Measurements from ENCODE around the gene CCDC71L.
A peak's percentile ranks its signal among the peaks of the same experiment; 100 is the strongest.
"Not testable (repeated sequence)": the region's sequence is repeated elsewhere in the genome, so short reads cannot be mapped to it uniquely, and the experiment has no call there.

Gene CCDC71L

DNA sequence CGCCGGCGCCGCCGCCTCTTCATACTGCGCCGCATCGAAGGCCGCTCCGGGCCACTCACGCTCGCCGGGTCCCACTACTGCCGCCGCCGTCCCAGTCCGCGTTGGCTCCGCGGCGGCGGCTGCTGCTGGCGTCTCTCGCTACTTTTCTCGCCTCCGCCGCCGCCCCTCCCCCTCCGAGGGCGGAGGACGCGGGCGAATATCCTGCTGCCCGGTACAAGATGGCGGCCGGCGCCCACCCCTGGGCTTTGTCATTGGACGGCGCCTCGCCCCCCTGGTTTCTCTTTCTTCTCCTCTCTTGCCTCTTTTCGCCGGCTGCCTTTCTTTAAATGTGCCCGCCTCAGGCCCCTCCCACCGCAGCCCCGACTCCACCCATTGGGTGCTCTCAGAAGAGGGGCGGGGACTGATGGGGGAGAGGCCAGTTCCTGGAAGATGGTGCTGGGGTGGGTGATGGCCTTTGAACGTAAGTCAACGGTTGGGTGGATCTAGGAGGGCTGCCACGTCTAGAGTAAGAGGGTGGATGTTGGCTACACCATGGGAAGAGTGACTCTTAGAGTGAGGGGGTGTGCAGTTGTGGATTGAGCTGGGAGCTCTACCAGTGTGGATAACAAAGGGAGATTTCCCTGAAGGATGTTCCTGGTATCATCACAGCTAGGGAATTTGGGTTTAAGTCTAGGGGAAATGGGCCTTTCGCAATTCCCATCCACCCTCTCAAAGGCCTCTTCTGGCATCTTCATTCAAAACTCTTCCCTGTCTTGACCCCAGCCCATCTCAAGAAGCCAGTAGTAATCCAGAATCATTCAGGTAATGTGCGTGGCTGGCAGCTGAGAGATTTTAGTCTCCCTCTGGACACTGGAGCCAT lies at the start of gene CCDC71L:
Gene CCDC71L (minus strand): TSS at position 297 of the 859 bp plus-strand sequence. CDS start 262 bp downstream, at position 35.
- peak within 1 kb of the TSS; percentile 86 for H3K27ac Mint-ChIP-seq
- peaks cover 18% of the 10 kb centered on the region for H3K4me1 Mint-ChIP-seq
- H3K27me3 Mint-ChIP-seq (ENCODE audit: low read depth, poor library complexity), result no peaks in the 10 kb centered on the region
- peak within 1 kb of the TSS; percentile 90 for H3K4me3 Mint-ChIP-seq
- peak; percentile 93 for DNase-seq
- TF ChIP-seq, protein P1, sequence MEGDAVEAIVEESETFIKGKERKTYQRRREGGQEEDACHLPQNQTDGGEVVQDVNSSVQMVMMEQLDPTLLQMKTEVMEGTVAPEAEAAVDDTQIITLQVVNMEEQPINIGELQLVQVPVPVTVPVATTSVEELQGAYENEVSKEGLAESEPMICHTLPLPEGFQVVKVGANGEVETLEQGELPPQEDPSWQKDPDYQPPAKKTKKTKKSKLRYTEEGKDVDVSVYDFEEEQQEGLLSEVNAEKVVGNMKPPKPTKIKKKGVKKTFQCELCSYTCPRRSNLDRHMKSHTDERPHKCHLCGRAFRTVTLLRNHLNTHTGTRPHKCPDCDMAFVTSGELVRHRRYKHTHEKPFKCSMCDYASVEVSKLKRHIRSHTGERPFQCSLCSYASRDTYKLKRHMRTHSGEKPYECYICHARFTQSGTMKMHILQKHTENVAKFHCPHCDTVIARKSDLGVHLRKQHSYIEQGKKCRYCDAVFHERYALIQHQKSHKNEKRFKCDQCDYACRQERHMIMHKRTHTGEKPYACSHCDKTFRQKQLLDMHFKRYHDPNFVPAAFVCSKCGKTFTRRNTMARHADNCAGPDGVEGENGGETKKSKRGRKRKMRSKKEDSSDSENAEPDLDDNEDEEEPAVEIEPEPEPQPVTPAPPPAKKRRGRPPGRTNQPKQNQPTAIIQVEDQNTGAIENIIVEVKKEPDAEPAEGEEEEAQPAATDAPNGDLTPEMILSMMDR (IDR thresholded peaks at IDR 0.05), result no peak
- peaks cover 5% of the 10 kb centered on the region for H3K9me3 Mint-ChIP-seq
- no peaks in the 10 kb centered on the region for H3K36me3 Mint-ChIP-seq (ENCODE audit: low read depth)

DNA sequence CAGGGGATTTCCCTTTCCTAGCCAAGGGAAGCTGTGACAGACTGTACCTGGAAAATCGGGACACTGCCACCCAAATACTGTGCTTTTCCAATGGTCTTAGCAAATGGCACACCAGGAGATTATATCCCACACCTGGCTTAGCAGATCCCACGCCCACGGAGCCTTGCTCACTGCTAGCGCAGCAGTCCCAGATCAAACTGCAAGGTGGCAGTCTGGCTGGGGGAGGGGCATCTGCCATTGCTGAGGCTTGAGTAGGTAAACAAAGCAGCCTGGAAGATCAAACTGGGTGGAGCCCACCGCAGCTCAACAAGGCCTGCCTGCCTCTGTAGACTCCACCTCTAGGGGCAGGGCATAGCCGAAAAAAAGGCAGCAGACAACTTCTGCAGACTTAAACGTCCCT lies 48.6 kb upstream of the CCDC71L start:
- not testable (repeated sequence) for DNase-seq

DNA sequence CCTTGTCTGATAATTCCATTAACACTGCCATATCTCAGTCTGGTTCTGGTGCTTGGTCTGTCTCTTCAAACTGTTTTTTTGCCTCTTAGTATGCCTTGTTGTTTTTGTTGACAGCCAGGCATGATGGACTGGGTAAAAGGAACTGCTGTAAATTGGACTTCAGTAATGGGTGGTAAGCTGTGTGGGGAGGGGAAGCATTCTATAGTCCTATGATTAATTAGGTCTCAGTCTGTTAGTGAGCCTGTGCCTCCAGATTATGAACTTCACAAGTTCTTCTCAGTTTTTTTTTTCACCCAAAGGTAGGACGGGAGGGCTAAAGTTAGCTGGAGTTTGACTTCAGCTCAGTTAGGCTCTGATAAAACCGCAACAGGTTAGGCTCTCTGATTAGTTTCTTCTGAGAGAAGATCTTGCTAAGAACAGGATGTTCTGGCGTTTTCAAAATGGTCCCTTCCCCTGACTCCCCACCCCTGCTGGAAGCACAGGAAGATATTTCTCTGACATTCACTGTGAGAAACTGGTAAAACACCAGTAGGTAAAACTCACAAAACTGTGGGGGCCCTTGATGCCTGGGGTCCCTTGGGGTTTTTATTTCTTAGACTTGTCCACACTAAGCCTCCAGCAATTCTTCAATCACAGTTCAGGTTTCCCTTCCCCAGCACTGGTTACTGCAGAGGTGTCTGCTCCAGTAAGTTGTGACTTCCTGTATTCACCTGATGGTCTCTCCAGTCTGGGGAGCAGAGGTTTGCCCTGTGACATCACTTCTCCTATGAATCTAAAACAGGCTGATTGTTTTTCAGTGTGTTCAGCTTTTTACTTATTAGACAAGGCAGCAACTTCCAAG lies 43.3 kb upstream of the CCDC71L start:
- no peak overlapping the region for H3K4me3 Mint-ChIP-seq
- peaks cover 4% of the 10 kb centered on the region for H3K27me3 Mint-ChIP-seq (ENCODE audit: low read depth, poor library complexity)
- H3K27ac Mint-ChIP-seq, result peak overlapping the region; percentile 74
- no peak for DNase-seq
- peaks cover 12% of the 10 kb centered on the region for H3K36me3 Mint-ChIP-seq (ENCODE audit: low read depth)
- H3K4me1 Mint-ChIP-seq, result peaks cover 34% of the 10 kb centered on the region
- TF ChIP-seq, protein P1 (IDR thresholded peaks at IDR 0.05), result no peak
- peaks cover 55% of the 10 kb centered on the region for H3K9me3 Mint-ChIP-seq

More for the DNA sequence above, 48.6 kb upstream of the CCDC71L start:
- not testable (repeated sequence) for H3K4me3 Mint-ChIP-seq; H3K27me3 Mint-ChIP-seq (ENCODE audit: low read depth, poor library complexity); H3K27ac Mint-ChIP-seq
- Mint-ChIP-seq H3K36me3 (ENCODE audit: low read depth) (peaks cover 12% of the 10 kb centered on the region), H3K9me3 (peaks cover 84% of the 10 kb centered on the region), H3K4me1 (peaks cover 25% of the 10 kb centered on the region)

DNA sequence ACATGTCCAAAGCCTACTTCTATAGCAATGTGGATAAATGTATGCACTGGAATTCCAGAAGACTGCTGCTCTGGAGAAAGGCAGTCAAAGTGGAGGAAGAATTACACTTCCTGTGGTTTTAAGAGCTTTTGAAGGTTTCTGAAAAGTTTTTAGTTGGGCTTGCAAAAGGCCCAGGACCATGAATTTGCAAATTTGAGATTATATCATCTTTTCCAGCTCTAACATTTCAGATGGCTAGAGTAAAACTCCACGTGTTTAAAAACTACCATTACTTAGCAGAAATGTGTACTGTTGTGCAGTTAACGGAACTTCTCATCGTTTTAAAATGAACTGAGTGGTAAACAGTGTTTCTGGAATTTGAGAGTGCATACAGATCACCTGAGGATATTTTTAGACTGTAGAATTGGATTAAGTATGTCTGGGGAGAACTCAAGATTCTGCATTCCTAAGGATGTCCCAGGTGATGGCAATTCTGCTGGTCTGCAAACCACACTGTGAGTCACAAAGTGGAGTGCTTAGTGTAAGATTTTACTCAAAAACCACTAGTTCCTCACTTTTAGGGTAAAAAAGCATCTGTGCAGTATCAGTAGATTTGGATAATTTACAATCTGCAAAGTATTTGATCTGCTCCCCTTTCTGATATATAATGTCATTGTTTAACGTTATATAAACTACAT lies 32.9 kb upstream of the CCDC71L start:
- Mint-ChIP-seq H3K4me1 (no peaks in the 10 kb centered on the region), H3K4me3 (no peak overlapping the region), H3K27me3 (ENCODE audit: low read depth, poor library complexity) (peaks cover 3% of the 10 kb centered on the region), H3K27ac (no peak overlapping the region), H3K9me3 (peaks cover 13% of the 10 kb centered on the region), H3K36me3 (ENCODE audit: low read depth) (no peaks in the 10 kb centered on the region)
- TF ChIP-seq, protein P1 (IDR thresholded peaks at IDR 0.05), result no peak
- DNase-seq, result no peak

DNA sequence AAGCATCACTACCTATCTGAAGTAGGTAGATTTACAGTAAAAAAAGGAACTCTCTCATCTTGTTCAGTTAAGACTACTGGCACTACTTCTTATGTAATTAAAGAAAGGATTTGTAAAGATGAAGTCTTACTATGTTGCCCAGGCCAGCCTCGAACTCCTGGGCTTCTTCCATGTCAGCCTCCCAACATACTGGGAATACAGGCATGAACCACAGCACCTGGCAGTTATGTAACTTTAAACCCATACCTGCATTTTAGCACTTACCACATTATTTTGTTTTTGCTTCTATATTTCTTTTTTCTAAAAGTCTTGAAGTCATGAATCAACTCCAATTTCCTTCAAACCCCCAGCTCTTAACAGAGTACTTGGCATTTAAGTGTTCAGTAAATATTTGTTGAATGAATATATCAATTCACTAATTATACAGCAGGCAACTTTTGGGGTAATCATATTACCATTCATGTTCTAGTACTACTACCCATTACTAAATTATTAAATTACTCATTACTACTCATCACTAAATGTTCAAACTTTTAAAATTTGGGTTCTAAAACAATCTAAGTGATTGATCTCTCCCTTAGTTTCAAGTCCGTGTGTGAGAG lies 31.6 kb upstream of the CCDC71L start:
- Mint-ChIP-seq H3K27me3 (ENCODE audit: low read depth, poor library complexity) (peaks cover 7% of the 10 kb centered on the region), H3K4me1 (no peaks in the 10 kb centered on the region)

DNA sequence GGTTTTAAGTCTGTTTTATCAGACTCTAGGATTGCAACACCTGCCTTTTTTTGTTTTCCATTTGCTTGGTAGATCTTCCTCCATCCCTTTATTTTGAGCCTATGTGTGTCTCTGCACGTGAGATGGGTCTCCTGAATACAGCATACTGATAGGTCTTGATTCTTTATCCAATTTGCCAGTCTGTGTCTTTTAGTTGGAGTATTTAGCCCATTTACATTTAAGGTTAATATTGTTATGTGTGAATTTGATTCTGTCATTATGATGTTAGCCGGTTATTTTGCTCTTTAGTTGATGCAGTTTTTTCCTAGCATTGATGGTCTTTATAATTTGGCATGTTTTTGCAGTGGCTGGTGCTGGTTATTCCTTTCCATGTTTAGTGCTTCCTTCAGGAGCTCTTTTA lies 27.2 kb upstream of the CCDC71L start:
- peaks cover 39% of the 10 kb centered on the region for H3K9me3 Mint-ChIP-seq
- H3K4me1 Mint-ChIP-seq; H3K27me3 Mint-ChIP-seq (ENCODE audit: low read depth, poor library complexity); H3K27ac Mint-ChIP-seq; H3K4me3 Mint-ChIP-seq; DNase-seq; H3K36me3 Mint-ChIP-seq (ENCODE audit: low read depth): not testable (repeated sequence)

More for the DNA sequence above, 31.6 kb upstream of the CCDC71L start:
- H3K4me3 Mint-ChIP-seq, result no peak overlapping the region
- peaks cover 23% of the 10 kb centered on the region for H3K9me3 Mint-ChIP-seq
- no peak for DNase-seq
- TF ChIP-seq, protein P1 (IDR thresholded peaks at IDR 0.05), result no peak
- no peaks in the 10 kb centered on the region for H3K36me3 Mint-ChIP-seq (ENCODE audit: low read depth)
- H3K27ac Mint-ChIP-seq, result no peak overlapping the region
